NCI-H524 (cell line): ENCODE data around the gene PPP2R5C.
"Not testable (repeated sequence)": the region's sequence is repeated elsewhere in the genome, so short reads cannot be mapped to it uniquely, and the experiment has no call there.

Experiments used
- DNase-seq, 2 experiments: peaks; one replicate each; lab custom pipeline; 2025; lab: John Stamatoyannopoulos, UW

PPP2R5C gene

GRCh38 chr14:101781240-101782061, 19.9 kb downstream of the PPP2R5C start:
- DNase-seq = peak in 1 of 2 experiments; percentile 58

GRCh38 chr14:101783260-101784016, 21.9 kb downstream of the PPP2R5C start:
- no peak for DNase-seq

- DNase-seq = no peak
Observed at GRCh38 chr14:101784631-101785030, 23.1 kb downstream of the PPP2R5C start.

- DNase-seq = no peak
Observed at GRCh38 chr14:101788016-101788635, 26.6 kb downstream of the PPP2R5C start.

GRCh38 chr14:101789222-101789621, 27.7 kb downstream of the PPP2R5C start:
- no peak for DNase-seq

GRCh38 chr14:101790232-101790631, 28.7 kb downstream of the PPP2R5C start:
- DNase-seq = no peak

- no peak for DNase-seq
Observed at GRCh38 chr14:101791919-101792572, 30.5 kb downstream of the PPP2R5C start.

- DNase-seq = no peak
Observed at GRCh38 chr14:101796016-101796415, 34.5 kb downstream of the PPP2R5C start.

GRCh38 chr14:101796479-101796878, 35.0 kb downstream of the PPP2R5C start:
- no peak for DNase-seq

GRCh38 chr14:101797856-101798255, 36.3 kb downstream of the PPP2R5C start:
- no peak for DNase-seq

GRCh38 chr14:101804373-101804772, 42.9 kb downstream of the PPP2R5C start:
- not testable (repeated sequence) for DNase-seq

- DNase-seq = not testable (repeated sequence)
Observed at GRCh38 chr14:101806252-101806651, 44.7 kb downstream of the PPP2R5C start.

- peak; percentile 89 to 93 for DNase-seq
Observed at GRCh38 chr14:101808020-101808641, 46.6 kb downstream of the PPP2R5C start.

GRCh38 chr14:101808894-101809670, 47.6 kb downstream of the PPP2R5C start:
- no peak for DNase-seq

GRCh38 chr14:101809671-101810514, 48.4 kb downstream of the PPP2R5C start:
- DNase-seq = peak; percentile 94 to 97

- no peak for DNase-seq
Observed at GRCh38 chr14:101810897-101811621, 49.5 kb downstream of the PPP2R5C start.

- no peak for DNase-seq
Observed at GRCh38 chr14:101812071-101812470, 50.6 kb downstream of the PPP2R5C start.

- DNase-seq = no peak
Observed at GRCh38 chr14:101813171-101813759, 51.8 kb downstream of the PPP2R5C start.

GRCh38 chr14:101813833-101814232, 52.3 kb downstream of the PPP2R5C start:
- DNase-seq = no peak
